GM21528 (cell line): Measurements from ENCODE around the gene CATSPERZ.
A peak's percentile ranks its signal among the peaks of the same experiment; 100 is the strongest.
"Not testable (repeated sequence)": the region's sequence is repeated elsewhere in the genome, so short reads cannot be mapped to it uniquely, and the experiment has no call there.

Experiments used
- ATAC-seq: cut with Tn5 transposase; IDR thresholded peaks from one replicate; pipeline ENCODE4 v1.9.1; 2021; ENCODE audit warnings: mild to moderate bottlenecking, moderate library complexity; ENCODE audit not compliant: unreplicated experiment, low FRiP score

Gene CATSPERZ

GRCh38 chr11:64316672-64317324, 16.6 kb downstream of the CATSPERZ start:
- no peak for ATAC-seq

- peak; percentile 50 for ATAC-seq
Measured at GRCh38 chr11:64317325-64317960, 17.3 kb downstream of the CATSPERZ start, which contains the start of gene TRMT112. Gene TRMT112 (minus strand): TSS chr11:64317559. CDS start chr11:64317526, 33 bp downstream.

GRCh38 chr11:64317961-64318765, 18.0 kb downstream of the CATSPERZ start, which contains the start of gene PRDX5:
Gene PRDX5 (plus strand): TSS chr11:64318121. CDS start chr11:64318216, 95 bp downstream.
- peak; percentile 63 for ATAC-seq

GRCh38 chr11:64318766-64319761, 18.9 kb downstream of the CATSPERZ start:
- no peak for ATAC-seq

GRCh38 chr11:64320556-64320955, 20.4 kb downstream of the CATSPERZ start:
- no peak for ATAC-seq

DNA sequence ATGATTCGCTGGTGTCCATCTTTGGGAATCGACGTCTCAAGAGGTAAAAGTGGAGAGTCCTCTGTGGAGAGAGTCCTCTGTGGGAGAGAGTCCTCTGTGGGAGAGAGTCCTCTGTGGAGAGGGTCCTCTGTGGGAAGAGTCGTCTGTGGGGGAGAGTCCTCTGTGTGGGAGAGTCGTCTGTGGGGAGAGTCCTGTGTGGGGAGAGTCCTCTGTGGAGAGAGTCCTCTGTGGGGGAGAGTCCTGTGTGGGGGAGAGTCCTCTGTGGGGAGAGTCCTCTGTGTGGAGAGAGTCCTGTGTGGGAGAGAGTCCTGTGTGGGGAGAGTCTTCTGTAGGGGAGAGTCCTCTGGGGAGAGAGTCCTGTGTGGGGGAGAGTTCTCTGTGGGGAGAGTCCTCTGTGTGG, 20.9 kb downstream of the CATSPERZ start:
- ATAC-seq = no peak

- ATAC-seq = no peak
Measured at GRCh38 chr11:64321533-64321932, 21.4 kb downstream of the CATSPERZ start.

- ATAC-seq = no peak
Measured at GRCh38 chr11:64322925-64323260, 22.7 kb downstream of the CATSPERZ start.

- no peak for ATAC-seq
Measured at GRCh38 chr11:64323373-64323772, 23.2 kb downstream of the CATSPERZ start.

GRCh38 chr11:64323984-64324383, 23.8 kb downstream of the CATSPERZ start:
- not testable (repeated sequence) for ATAC-seq

DNA sequence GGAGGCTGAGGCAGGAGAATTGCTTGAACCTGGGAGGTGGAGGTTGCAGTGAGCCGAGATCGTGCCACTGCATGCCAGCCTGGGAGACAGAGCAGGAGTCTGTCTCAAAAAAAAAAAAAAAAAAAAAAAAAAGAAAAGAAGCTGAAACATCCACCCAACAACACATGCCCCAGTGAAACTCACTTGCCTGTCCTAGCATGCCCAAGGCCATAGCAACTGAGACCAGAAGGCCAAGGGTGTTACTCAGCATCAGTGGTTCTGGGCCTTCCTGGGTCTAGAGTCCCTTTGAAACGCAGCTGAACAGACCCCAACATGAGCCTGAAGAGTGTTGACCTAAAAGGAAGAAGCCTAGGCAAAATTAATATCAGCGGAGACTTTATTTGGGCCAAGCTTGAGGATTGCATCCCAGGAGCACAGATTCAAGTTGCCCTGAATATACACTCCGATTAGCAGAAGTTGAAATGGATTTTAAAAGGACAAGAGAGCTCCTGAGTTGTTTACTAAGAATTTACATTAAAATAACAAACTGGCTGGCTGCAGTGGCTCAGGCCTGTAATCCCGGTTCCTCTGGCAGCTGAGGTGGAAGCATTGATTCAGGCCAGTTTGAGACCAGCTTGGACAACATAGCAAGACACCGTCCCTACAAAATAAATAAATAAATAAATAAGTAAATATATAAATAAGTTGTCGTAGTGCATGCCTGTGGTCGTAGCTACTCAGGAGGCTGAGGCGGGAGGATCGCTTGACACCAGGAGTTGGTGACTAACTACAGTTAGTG, 24.7 kb downstream of the CATSPERZ start:
- no peak for ATAC-seq

DNA sequence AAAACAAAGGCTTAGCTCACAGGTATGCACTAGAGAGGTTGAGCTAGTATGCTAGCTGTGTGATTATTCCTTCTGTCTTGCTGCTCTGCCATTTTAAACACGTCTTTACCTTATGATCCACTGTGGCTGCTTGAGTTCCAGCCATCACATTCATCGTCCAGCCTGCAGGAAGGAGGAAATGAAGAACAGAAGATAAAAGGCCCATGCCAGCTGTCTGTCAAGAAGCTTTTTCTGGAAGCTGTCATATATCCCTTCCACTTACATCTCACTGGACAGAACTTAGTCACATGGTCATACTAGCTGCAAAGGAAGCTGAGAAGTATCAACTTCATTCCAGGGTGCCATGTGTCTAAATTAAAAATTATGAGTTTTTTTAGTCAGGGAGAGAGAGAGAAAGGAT, 27.2 kb downstream of the CATSPERZ start:
- no peak for ATAC-seq

DNA sequence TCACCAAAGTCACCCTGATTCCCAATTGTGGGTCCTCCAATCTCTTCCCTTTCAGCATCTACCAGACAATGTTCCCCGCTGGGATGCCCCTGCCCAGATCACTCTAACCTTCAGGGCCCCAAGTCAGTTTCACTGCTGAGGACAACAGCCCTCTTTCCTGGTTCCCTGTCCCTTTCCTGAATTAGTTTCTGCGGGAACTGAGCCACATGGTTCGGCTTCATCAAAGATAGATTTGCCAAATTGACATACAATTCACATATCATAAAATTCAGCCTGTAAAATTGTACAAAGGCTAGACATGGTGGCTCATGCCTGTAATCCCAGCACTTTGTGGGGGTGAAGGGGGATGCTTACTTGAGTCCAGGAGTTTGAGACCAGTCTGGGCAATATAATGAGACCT, 27.8 kb downstream of the CATSPERZ start:
- no peak for ATAC-seq

DNA sequence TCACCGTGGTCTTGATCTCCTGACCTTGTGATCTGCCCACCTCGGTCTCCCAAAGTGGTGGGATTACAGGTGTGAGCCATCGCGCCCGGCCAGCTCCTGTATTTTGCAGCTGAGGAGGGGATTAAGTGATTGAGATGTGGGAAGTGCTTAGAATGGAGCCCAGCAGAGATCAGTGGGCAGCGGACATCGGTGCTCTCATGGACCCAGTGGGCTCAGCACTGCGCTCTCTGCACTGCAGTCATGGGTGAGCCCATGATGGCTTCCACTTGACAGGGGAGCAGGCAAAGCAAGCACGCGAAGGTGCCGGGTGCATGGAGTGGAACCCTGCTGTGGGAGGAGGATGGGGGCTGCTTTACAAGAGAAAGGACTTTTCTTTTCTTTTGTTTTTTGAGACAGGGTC, 30.7 kb downstream of the CATSPERZ start:
- no peak for ATAC-seq

GRCh38 chr11:64331569-64332371, 31.6 kb downstream of the CATSPERZ start:
- ATAC-seq = no peak

DNA sequence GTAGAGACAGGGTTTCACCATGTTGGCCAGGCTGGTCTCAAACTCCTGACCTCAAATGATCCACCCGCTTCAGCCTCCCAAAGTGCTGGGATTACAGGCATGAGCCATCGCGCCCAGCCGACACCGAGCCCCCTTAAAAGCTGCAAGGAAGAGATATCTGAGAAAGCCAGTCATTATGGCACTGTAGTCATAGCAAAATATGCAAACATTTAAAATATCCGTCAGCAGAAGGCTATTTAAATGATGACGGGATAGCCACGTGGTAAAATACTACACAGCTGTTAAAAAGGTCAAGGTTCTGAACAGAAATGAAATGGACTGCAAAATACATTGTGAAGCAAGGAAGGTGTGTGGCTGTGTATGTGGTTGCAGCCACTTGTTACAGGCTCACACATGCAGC, 33.4 kb downstream of the CATSPERZ start:
- ATAC-seq = no peak

- peak; percentile 64 for ATAC-seq
Measured at GRCh38 chr11:64334764-64335735, 34.9 kb downstream of the CATSPERZ start.
